GM23338 (cell line): ENCODE measurements around the gene LDLRAD3. TPM values are rescaled to one million over a fixed set of nuclear protein-coding genes. Genes with fewer than 3 reads are reported as not detected.

Source experiments
- ATAC-seq: fragments of 200-7000 bp; cut with Tn5 transposase; 3 replicates; pipeline ENCODE4 v1.9.1; 2020
- DNase-seq: peaks from one replicate; pipeline ENCODE4 v3.0.0-alpha.2; 2015; ENCODE audit warnings: low spot score
- H2AFZ ChIP-seq: fragments of 200-600 bp; sonication (generic); 2 replicates; pipeline ENCODE4 v1.8.0; 2016; ENCODE audit warnings: antibody characterized with exemption, mild to moderate bottlenecking, moderate library complexity
- H3F3A ChIP-seq: fragments of 200-600 bp; sonication (generic); replicated peaks from 2 replicates; pipeline ENCODE4 v1.8.0; 2017; ENCODE audit warnings: antibody characterized with exemption, mixed run types, low read depth
- H3K27ac ChIP-seq: fragments of 200-600 bp; sonication (generic); 2 replicates; pipeline ENCODE4 v1.6.1; 2016; ENCODE audit warnings: low read depth
- H3K27me3 ChIP-seq: fragments of 200-600 bp; sonication (generic); 2 replicates; pipeline ENCODE4 v1.8.0; 2016; ENCODE audit warnings: mild to moderate bottlenecking, mixed run types, moderate library complexity; ENCODE audit not compliant: insufficient read depth
- H3K36me3 ChIP-seq: fragments of 200-600 bp; sonication (generic); 2 replicates; pipeline ENCODE4 v1.8.0; 2016; ENCODE audit warnings: mild to moderate bottlenecking; ENCODE audit not compliant: insufficient read depth
- H3K4me1 ChIP-seq: fragments of 200-600 bp; sonication (generic); 2 replicates; pipeline ENCODE4 v1.8.0; 2016; ENCODE audit warnings: mild to moderate bottlenecking, moderate library complexity; ENCODE audit not compliant: insufficient read depth
- H3K4me2 ChIP-seq: fragments of 200-600 bp; sonication (generic); 2 replicates; pipeline ENCODE4 v1.7.1; 2017; ENCODE audit warnings: mixed run types
- H3K4me3 ChIP-seq: fragments of 200-600 bp; sonication (generic); 2 replicates; pipeline ENCODE4 v1.6.1; 2016; ENCODE audit warnings: mixed run types
- H3K79me2 ChIP-seq: fragments of 200-600 bp; sonication (generic); replicated peaks from 2 replicates; pipeline ENCODE4 v1.8.0; 2017; ENCODE audit warnings: mild to moderate bottlenecking; ENCODE audit not compliant: insufficient read depth
- H3K9me2 ChIP-seq: fragments of 200-600 bp; sonication (generic); 2 replicates; pipeline ENCODE4 v1.8.0; 2017; ENCODE audit not compliant: insufficient read depth
- H4K20me1 ChIP-seq: fragments of 200-600 bp; sonication (generic); replicated peaks from 2 replicates; pipeline ENCODE4 v1.8.0; 2017; ENCODE audit warnings: mild to moderate bottlenecking; ENCODE audit not compliant: insufficient read depth
- H3K27ac Mint-ChIP-seq: 2 replicates; pipeline ENCODE4 v1.8.0; 2020; ENCODE audit warnings: inconsistent platforms, mild to moderate bottlenecking, moderate library complexity, mixed read lengths
- H3K27me3 Mint-ChIP-seq: 3 replicates; pipeline ENCODE4 v1.8.0; 2022; ENCODE audit warnings: low read depth, mild to moderate bottlenecking, moderate library complexity, mixed read lengths, inconsistent platforms; ENCODE audit not compliant: insufficient read depth, poor library complexity
- H3K36me3 Mint-ChIP-seq: 3 replicates; pipeline ENCODE4 v1.8.0; 2021; ENCODE audit warnings: low read depth, mild to moderate bottlenecking, inconsistent platforms, moderate library complexity, mixed read lengths
- H3K4me1 Mint-ChIP-seq: 3 replicates; pipeline ENCODE4 v1.8.0; 2020; ENCODE audit warnings: mild to moderate bottlenecking, inconsistent platforms, mixed read lengths
- H3K4me3 Mint-ChIP-seq: 3 replicates; pipeline ENCODE4 v1.8.0; 2021; ENCODE audit warnings: moderate library complexity, mild to moderate bottlenecking, inconsistent platforms, mixed read lengths
- H3K9me3 Mint-ChIP-seq: 3 replicates; pipeline ENCODE4 v1.8.0; 2020; ENCODE audit warnings: moderate library complexity, mild to moderate bottlenecking, inconsistent platforms, mixed read lengths
- CREB1 ChIP-seq: fragments of 250-450 bp; sonication (Bioruptor Pico); IDR thresholded peaks from 2 replicates; pipeline ENCODE4 v1.5.0; 2020; ENCODE audit warnings: low read depth, mild to moderate bottlenecking, moderate library complexity
- EZH2 ChIP-seq: fragments of 200-600 bp; sonication (generic); IDR thresholded peaks from one replicate; pipeline ENCODE4 v1.8.0; 2017; ENCODE audit warnings: antibody characterized with exemption, mild to moderate bottlenecking, low read depth; ENCODE audit not compliant: unreplicated experiment
- EZH2phosphoT487 ChIP-seq: fragments of 200-600 bp; sonication (generic); IDR thresholded peaks from one replicate; pipeline ENCODE4 v1.8.1; 2018; ENCODE audit warnings: antibody characterized with exemption; ENCODE audit not compliant: unreplicated experiment
- JUNB ChIP-seq: IDR thresholded peaks from one replicate; pipeline ENCODE4 v1.6.1; 2016; ENCODE audit warnings: antibody characterized with exemption; ENCODE audit not compliant: unreplicated experiment
- NANOG ChIP-seq: IDR thresholded peaks from 2 replicates; pipeline ENCODE4 v1.6.1; 2016; ENCODE audit warnings: antibody characterized with exemption, borderline replicate concordance
- POLR2AphosphoS5 ChIP-seq: IDR thresholded peaks from 2 replicates; pipeline ENCODE4 v1.6.1; 2016; ENCODE audit warnings: antibody characterized with exemption, low read depth
- STAT1 ChIP-seq: IDR thresholded peaks from one replicate; pipeline ENCODE4 v1.6.1; 2016; ENCODE audit warnings: antibody characterized with exemption; ENCODE audit not compliant: unreplicated experiment
- ZNF114 ChIP-seq: fragments of 250-450 bp; sonication (Bioruptor Pico); IDR thresholded peaks from 2 replicates; pipeline ENCODE4 v1.5.0; 2020; ENCODE audit warnings: mild to moderate bottlenecking, moderate library complexity
- ZNF331 ChIP-seq: fragments of 250-450 bp; sonication (Bioruptor Pico); IDR thresholded peaks from 2 replicates; pipeline ENCODE4 v1.5.0; 2020; ENCODE audit warnings: low read depth, mild to moderate bottlenecking, moderate library complexity
- polyA plus RNA-seq: library from polyadenylated mRNA; unstranded; fragments of >200 nt; fragmentation: Nextera tagmentation; extraction: Ambion mirVana; gene quantifications from 2 replicates; pipeline ENCODE4 v1.2.1, GENCODE V29; 2016
- total RNA-seq: library from RNA; depleted of rRNA; stranded (reverse); fragments of >200 nt; shearing (Covaris generic); gene quantifications from 2 replicates; pipeline ENCODE4 v1.2.3, GENCODE V29; 2014
- TF ChIP-seq, protein P1 (sequence below): IDR thresholded peaks from 2 replicates; pipeline ENCODE4 v1.6.1; 2016; ENCODE audit warnings: antibody characterized with exemption
- TF ChIP-seq, protein P2 (sequence below), 2 experiments: fragments of 200-600 bp in 1 of 2; sonication (generic) in 1 of 2; conservative IDR thresholded peaks; 2 replicates each; pipeline versions ENCODE4 v1.5.1 to v1.6.1; 2016 to 2017; ENCODE audit warnings: antibody characterized with exemption in 2 of 2, low read depth in 2 of 2, mild to moderate bottlenecking in 2 of 2, moderate library complexity in 1 of 2
- TF ChIP-seq, protein P3 (sequence below): fragments of 250-450 bp; sonication (Bioruptor Pico); IDR thresholded peaks from 2 replicates; pipeline ENCODE4 v1.5.0; 2020; ENCODE audit warnings: mild to moderate bottlenecking, moderate library complexity

The LDLRAD3 gene
- total and polyA plus RNA-seq, 2 experiments from 2014 or later: 8.5 to 19.4 TPM

DNA sequence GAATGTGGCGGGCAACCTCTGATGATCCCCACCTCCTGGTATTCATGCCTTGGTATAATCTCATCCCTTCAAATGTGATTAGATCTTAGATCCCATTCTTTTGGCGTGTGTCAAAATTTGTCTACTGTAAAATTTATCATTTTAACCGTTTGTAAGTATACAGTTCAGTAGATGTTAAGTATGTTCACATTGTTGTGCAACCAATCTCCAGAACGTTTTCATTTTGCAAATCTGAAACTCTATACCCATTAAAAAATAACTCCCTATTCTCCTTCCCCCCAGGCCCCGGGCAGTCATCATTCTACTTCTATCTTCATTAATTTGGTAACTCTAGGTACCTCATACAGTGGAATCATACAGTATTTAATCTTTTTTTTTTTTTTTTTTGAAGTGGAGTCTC lies 159.0 kb downstream of the LDLRAD3 start (continued):
- TF ChIP-seq, protein P1, sequence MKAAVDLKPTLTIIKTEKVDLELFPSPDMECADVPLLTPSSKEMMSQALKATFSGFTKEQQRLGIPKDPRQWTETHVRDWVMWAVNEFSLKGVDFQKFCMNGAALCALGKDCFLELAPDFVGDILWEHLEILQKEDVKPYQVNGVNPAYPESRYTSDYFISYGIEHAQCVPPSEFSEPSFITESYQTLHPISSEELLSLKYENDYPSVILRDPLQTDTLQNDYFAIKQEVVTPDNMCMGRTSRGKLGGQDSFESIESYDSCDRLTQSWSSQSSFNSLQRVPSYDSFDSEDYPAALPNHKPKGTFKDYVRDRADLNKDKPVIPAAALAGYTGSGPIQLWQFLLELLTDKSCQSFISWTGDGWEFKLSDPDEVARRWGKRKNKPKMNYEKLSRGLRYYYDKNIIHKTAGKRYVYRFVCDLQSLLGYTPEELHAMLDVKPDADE: no peak
- no peak for TF ChIP-seq EZH2
- TF ChIP-seq ZNF331 (CRISPR knock-in tag): no peak
- no peak for TF ChIP-seq JUNB
- no peak for TF ChIP-seq NANOG
- TF ChIP-seq, protein P2, sequence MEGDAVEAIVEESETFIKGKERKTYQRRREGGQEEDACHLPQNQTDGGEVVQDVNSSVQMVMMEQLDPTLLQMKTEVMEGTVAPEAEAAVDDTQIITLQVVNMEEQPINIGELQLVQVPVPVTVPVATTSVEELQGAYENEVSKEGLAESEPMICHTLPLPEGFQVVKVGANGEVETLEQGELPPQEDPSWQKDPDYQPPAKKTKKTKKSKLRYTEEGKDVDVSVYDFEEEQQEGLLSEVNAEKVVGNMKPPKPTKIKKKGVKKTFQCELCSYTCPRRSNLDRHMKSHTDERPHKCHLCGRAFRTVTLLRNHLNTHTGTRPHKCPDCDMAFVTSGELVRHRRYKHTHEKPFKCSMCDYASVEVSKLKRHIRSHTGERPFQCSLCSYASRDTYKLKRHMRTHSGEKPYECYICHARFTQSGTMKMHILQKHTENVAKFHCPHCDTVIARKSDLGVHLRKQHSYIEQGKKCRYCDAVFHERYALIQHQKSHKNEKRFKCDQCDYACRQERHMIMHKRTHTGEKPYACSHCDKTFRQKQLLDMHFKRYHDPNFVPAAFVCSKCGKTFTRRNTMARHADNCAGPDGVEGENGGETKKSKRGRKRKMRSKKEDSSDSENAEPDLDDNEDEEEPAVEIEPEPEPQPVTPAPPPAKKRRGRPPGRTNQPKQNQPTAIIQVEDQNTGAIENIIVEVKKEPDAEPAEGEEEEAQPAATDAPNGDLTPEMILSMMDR (conservative IDR thresholded peaks at IDR 0.05; ENCODE audit: low read depth in 2 of 2): no peak
- no peak for TF ChIP-seq POLR2AphosphoS5

DNA sequence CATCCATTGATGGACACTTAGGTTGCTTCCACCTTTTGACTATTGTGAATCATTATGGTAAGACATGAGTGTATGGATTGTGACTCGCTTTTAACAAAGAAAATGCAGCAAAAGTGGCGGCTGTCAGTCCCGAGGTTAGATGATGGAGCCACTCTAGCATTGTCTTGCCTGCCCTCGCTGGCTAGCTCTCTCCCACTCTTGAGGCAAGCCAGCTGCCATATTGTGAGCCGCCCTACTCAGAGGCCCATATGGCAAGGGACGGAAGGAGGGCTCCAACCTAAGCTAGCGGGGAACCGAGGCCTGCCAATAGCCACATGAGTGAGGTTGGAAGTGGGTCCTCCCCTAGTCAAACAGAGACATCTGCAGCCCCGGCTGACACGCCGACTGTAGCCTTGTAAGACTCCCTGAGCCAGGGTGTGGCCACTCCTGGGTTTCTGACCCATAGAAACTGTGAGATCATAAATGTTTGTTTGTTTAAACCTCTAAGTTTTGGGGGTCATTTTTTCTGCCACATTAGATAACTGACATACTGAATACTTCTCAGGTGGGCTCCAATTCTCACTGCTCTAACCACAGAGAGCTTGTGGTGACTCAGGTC lies 160.2 kb downstream of the LDLRAD3 start:
- no peak for TF ChIP-seq POLR2AphosphoS5
- TF ChIP-seq ZNF114 (CRISPR knock-in tag): no peak
- no peak for TF ChIP-seq ZNF331 (CRISPR knock-in tag)
- TF ChIP-seq CREB1 (CRISPR knock-in tag): no peak
- TF ChIP-seq, protein P1: no peak
- TF ChIP-seq, protein P3, sequence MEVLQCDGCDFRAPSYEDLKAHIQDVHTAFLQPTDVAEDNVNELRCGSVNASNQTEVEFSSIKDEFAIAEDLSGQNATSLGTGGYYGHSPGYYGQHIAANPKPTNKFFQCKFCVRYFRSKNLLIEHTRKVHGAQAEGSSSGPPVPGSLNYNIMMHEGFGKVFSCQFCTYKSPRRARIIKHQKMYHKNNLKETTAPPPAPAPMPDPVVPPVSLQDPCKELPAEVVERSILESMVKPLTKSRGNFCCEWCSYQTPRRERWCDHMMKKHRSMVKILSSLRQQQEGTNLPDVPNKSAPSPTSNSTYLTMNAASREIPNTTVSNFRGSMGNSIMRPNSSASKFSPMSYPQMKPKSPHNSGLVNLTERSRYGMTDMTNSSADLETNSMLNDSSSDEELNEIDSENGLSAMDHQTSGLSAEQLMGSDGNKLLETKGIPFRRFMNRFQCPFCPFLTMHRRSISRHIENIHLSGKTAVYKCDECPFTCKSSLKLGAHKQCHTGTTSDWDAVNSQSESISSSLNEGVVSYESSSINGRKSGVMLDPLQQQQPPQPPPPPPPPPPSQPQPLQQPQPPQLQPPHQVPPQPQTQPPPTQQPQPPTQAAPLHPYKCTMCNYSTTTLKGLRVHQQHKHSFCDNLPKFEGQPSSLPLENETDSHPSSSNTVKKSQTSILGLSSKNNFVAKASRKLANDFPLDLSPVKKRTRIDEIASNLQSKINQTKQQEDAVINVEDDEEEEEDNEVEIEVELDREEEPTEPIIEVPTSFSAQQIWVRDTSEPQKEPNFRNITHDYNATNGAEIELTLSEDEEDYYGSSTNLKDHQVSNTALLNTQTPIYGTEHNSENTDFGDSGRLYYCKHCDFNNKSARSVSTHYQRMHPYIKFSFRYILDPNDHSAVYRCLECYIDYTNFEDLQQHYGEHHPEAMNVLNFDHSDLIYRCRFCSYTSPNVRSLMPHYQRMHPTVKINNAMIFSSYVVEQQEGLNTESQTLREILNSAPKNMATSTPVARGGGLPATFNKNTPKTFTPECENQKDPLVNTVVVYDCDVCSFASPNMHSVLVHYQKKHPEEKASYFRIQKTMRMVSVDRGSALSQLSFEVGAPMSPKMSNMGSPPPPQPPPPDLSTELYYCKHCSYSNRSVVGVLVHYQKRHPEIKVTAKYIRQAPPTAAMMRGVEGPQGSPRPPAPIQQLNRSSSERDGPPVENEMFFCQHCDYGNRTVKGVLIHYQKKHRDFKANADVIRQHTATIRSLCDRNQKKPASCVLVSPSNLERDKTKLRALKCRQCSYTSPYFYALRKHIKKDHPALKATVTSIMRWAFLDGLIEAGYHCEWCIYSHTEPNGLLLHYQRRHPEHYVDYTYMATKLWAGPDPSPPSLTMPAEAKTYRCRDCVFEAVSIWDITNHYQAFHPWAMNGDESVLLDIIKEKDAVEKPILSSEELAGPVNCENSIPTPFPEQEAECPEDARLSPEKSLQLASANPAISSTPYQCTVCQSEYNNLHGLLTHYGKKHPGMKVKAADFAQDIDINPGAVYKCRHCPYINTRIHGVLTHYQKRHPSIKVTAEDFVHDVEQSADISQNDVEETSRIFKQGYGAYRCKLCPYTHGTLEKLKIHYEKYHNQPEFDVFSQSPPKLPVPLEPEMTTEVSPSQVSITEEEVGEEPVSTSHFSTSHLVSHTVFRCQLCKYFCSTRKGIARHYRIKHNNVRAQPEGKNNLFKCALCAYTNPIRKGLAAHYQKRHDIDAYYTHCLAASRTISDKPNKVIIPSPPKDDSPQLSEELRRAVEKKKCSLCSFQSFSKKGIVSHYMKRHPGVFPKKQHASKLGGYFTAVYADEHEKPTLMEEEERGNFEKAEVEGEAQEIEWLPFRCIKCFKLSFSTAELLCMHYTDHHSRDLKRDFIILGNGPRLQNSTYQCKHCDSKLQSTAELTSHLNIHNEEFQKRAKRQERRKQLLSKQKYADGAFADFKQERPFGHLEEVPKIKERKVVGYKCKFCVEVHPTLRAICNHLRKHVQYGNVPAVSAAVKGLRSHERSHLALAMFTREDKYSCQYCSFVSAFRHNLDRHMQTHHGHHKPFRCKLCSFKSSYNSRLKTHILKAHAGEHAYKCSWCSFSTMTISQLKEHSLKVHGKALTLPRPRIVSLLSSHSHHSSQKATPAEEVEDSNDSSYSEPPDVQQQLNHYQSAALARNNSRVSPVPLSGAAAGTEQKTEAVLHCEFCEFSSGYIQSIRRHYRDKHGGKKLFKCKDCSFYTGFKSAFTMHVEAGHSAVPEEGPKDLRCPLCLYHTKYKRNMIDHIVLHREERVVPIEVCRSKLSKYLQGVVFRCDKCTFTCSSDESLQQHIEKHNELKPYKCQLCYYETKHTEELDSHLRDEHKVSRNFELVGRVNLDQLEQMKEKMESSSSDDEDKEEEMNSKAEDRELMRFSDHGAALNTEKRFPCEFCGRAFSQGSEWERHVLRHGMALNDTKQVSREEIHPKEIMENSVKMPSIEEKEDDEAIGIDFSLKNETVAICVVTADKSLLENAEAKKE (CRISPR knock-in tag): no peak
- TF ChIP-seq STAT1: no peak
- TF ChIP-seq EZH2phosphoT487: no peak
- TF ChIP-seq, protein P2 (conservative IDR thresholded peaks at IDR 0.05; ENCODE audit: low read depth in 2 of 2): no peak
- Histone ChIP-seq H3K9me2 (0 out of 2 replicates have a peak, but pooled peaks cover 6% of the 10 kb centered on the region), H4K20me1 (no peaks in the 10 kb centered on the region), H3K27ac (peak overlapping the region; percentile 72), H3K27me3 (no peaks in the 10 kb centered on the region), H3K79me2 (no peaks in the 10 kb centered on the region; the same call in 1 of the 2 replicates), H2AFZ (no peak overlapping the region), H3F3A (peaks cover 8% of the 10 kb centered on the region), H3K36me3 (no peaks in the 10 kb centered on the region), H3K4me1 (peaks cover 13% of the 10 kb centered on the region), H3K4me2 (no peak overlapping the region), H3K4me3 (no peak overlapping the region)
- peaks cover 58% of the 10 kb centered on the region for H3K36me3 Mint-ChIP-seq
- H3K9me3 Mint-ChIP-seq: peaks cover 13% of the 10 kb centered on the region; the same call in 2 of the 3 replicates
- no peak for DNase-seq
- H3K4me3 Mint-ChIP-seq: no peak overlapping the region
- ATAC-seq: no peak
- peaks cover 34% of the 10 kb centered on the region for H3K4me1 Mint-ChIP-seq
- 0 out of 2 replicates have a peak overlapping the region, but pooled peaks have one; percentile 47 for H3K27ac Mint-ChIP-seq
- H3K27me3 Mint-ChIP-seq: peaks cover 5% of the 10 kb centered on the region
